ENCODE results near the gene COP1.

GRCh38 chr1:176159993-176160392 lies 47.1 kb downstream of the COP1 start:
- no peak for TF ChIP-seq POLR2A (IDR thresholded peaks at IDR 0.05; ENCODE audit: low read depth, low read length)
- no peak for TF ChIP-seq ATF2 (IDR thresholded peaks at IDR 0.05; ENCODE audit: low read length)
- TF ChIP-seq SMARCA5 (IDR thresholded peaks at IDR 0.05): no peak
- TF ChIP-seq CTCF (IDR thresholded peaks at IDR 0.05 in 2 of 3, conservative IDR thresholded peaks at IDR 0.05 in 1 of 3; ENCODE audit: control insufficient read depth in 2 of 3, extremely low read depth in 1 of 3, insufficient read depth in 1 of 3, low read depth in 3 of 3, low read length in 3 of 3): no peak
- no peak for TF ChIP-seq PKNOX1 (IDR thresholded peaks at IDR 0.05)
- TF ChIP-seq SP1 (IDR thresholded peaks at IDR 0.05; ENCODE audit: low read depth, low read length): no peak
- no peak for TF ChIP-seq E2F4 (IDR thresholded peaks at IDR 0.05; ENCODE audit: low read depth, low read length)
- no peak for TF ChIP-seq EGR1 (IDR thresholded peaks at IDR 0.05; ENCODE audit: borderline replicate concordance in 1 of 2, low read depth in 2 of 2, low read length in 2 of 2)
- TF ChIP-seq SKIL (IDR thresholded peaks at IDR 0.05; ENCODE audit: low read depth, poor library complexity, severe bottlenecking): no peak
- TF ChIP-seq USF2 (IDR thresholded peaks at IDR 0.05; ENCODE audit: borderline replicate concordance, low read depth, low read length): no peak
- no peak for TF ChIP-seq TAF1 (IDR thresholded peaks at IDR 0.05; ENCODE audit: borderline replicate concordance, low read depth, low read length)
- TF ChIP-seq TARDBP (IDR thresholded peaks at IDR 0.05; ENCODE audit: borderline replicate concordance): no peak
- no peak for TF ChIP-seq JUND (IDR thresholded peaks at IDR 0.05; ENCODE audit: low read depth, low read length)
